BJ (cell line): Measurements from ENCODE around the gene ATP2B1. TPM values are rescaled to one million over a fixed set of nuclear protein-coding genes. Genes with fewer than 3 reads are reported as not detected.

Experiments used
- CTCF ChIA-PET: fragments of 350-600 bp; formaldehyde crosslinking; extraction: SDS; loops from one replicate; lab custom pipeline; 2021; ENCODE audit warnings: antibody characterized with exemption, inconsistent platforms; lab: Yijun Ruan, JAX
- POLR2A ChIA-PET: fragments of 300-600 bp; sonication (Branson Sonifier 250); formaldehyde crosslinking; extraction: SDS; loops from one replicate; lab custom pipeline; 2021; ENCODE audit warnings: antibody characterized with exemption; lab: Charles Lee
- DNase-seq: peaks from one replicate; pipeline ENCODE4 v3.0.0-alpha.2; 2011; ENCODE audit warnings: low read depth
- H3K27me3 ChIP-seq: 2 replicates; pipeline ENCODE4 v1.6.0; 2011; ENCODE audit warnings: low read length; ENCODE audit not compliant: control insufficient read depth, insufficient read depth
- H3K36me3 ChIP-seq: 2 replicates; pipeline ENCODE4 v1.5.1; 2011; ENCODE audit warnings: low read length; ENCODE audit not compliant: control insufficient read depth, insufficient read depth
- H3K4me3 ChIP-seq: 2 replicates; pipeline ENCODE4 v1.5.1; 2011; ENCODE audit warnings: low read depth, mild to moderate bottlenecking, control low read depth, low read length
- CTCF ChIP-seq: IDR thresholded peaks from 2 replicates; pipeline ENCODE4 v1.5.1; 2011; ENCODE audit warnings: low read depth, mild to moderate bottlenecking, control low read depth, inconsistent platforms, low read length, moderate library complexity; ENCODE audit not compliant: insufficient read depth
- polyA plus RNA-seq: library from polyadenylated mRNA; depleted of rRNA; stranded (reverse); fragments of >200 nt; gene quantifications from 2 replicates; pipeline ENCODE4 v1.2.3, GENCODE V29; 2011

ATP2B1 gene
- polyA plus RNA-seq, 1 experiment = 12.8 TPM

GRCh38 chr12:89678225-89678624, 30.4 kb downstream of the ATP2B1 start:
- Histone ChIP-seq H3K4me3 (no peak overlapping the region), H3K36me3 (no peaks in the 10 kb centered on the region), H3K27me3 (no peaks in the 10 kb centered on the region)
- no peak for DNase-seq
- CTCF ChIA-PET = no interaction called here
- no peak for TF ChIP-seq CTCF
- POLR2A ChIA-PET = no interaction called here

GRCh38 chr12:89676930-89677329, 31.7 kb downstream of the ATP2B1 start:
- no peak for DNase-seq
- ChIA-PET CTCF (interaction anchor here (1.2 kb wide), 1 partner anchor 154 kb away, joined by 3 read pairs; no protein-coding TSS in a partner anchor), POLR2A (no interaction called here)
- H3K36me3 ChIP-seq = no peaks in the 10 kb centered on the region
- H3K4me3 ChIP-seq = no peak overlapping the region
- no peak for TF ChIP-seq CTCF
- H3K27me3 ChIP-seq = no peaks in the 10 kb centered on the region

GRCh38 chr12:89674326-89674942, 34.2 kb downstream of the ATP2B1 start:
- Histone ChIP-seq H3K27me3 (no peaks in the 10 kb centered on the region), H3K4me3 (no peak overlapping the region), H3K36me3 (no peaks in the 10 kb centered on the region)
- POLR2A ChIA-PET = interaction anchor here (0.6 kb wide), 1 partner anchor 344 kb away, joined by 3 read pairs; no protein-coding TSS in a partner anchor
- CTCF ChIA-PET = no interaction called here
- TF ChIP-seq CTCF = no peak
- DNase-seq = no peak

- ChIA-PET POLR2A (no interaction called here), CTCF (no interaction called here)
- H3K36me3 ChIP-seq = no peaks in the 10 kb centered on the region
- no peak overlapping the region for H3K4me3 ChIP-seq
- no peaks in the 10 kb centered on the region for H3K27me3 ChIP-seq
- no peak for DNase-seq
- no peak for TF ChIP-seq CTCF
These were observed 35.0 kb downstream of the ATP2B1 start for GRCh38 chr12:89673603-89674002.

- no peak for DNase-seq
- Histone ChIP-seq H3K4me3 (no peak overlapping the region), H3K36me3 (no peaks in the 10 kb centered on the region), H3K27me3 (no peaks in the 10 kb centered on the region)
- ChIA-PET CTCF (no interaction called here), POLR2A (no interaction called here)
- TF ChIP-seq CTCF = no peak
These were observed 36.1 kb downstream of the ATP2B1 start for GRCh38 chr12:89672589-89672979.
